Liver (tissue), 9 donors: ENCODE results near the gene POLL. TPM values are rescaled to one million over a fixed set of nuclear protein-coding genes. Genes with fewer than 3 reads are reported as not detected.

Experiments
- DNase-seq: peaks from one replicate; pipeline ENCODE4 v3.0.0-alpha.2; 2017; ENCODE audit warnings: low spot score
- H3K27ac ChIP-seq, 2 donors: one replicate each; pipeline ENCODE4 v1.7.0; 2013; ENCODE audit warnings: inconsistent platforms in 2 of 2, low read length in 2 of 2, control low read depth in 1 of 2, low read depth in 1 of 2, mild to moderate bottlenecking in 1 of 2
- H3K27me3 ChIP-seq, 4 donors: one replicate each; pipeline versions ENCODE4 v1.6.1 to v1.7.0; 2013; ENCODE audit warnings: low read length in 3 of 4, inconsistent platforms in 1 of 4, mild to moderate bottlenecking in 1 of 4, moderate library complexity in 1 of 4; ENCODE audit not compliant: control insufficient read depth in 4 of 4, insufficient read depth in 4 of 4
- H3K36me3 ChIP-seq, 4 donors: one replicate each; pipeline versions ENCODE4 v1.6.1 to v1.7.0; 2013; ENCODE audit warnings: low read length in 3 of 4, mild to moderate bottlenecking in 3 of 4, low read depth in 1 of 4, moderate library complexity in 1 of 4; ENCODE audit not compliant: control insufficient read depth in 4 of 4, insufficient read depth in 3 of 4
- H3K4me1 ChIP-seq, 4 donors: one replicate each; pipeline versions ENCODE4 v1.6.1 to v1.7.0; 2013; ENCODE audit warnings: low read length in 3 of 4, mild to moderate bottlenecking in 3 of 4, moderate library complexity in 1 of 4; ENCODE audit not compliant: control insufficient read depth in 4 of 4, insufficient read depth in 4 of 4
- H3K4me3 ChIP-seq, 3 donors: one replicate each; pipeline versions ENCODE4 v1.6.1 to v1.7.0; 2013; ENCODE audit warnings: low read length in 3 of 3, control low read depth in 1 of 3, low read depth in 1 of 3, mild to moderate bottlenecking in 1 of 3
- H3K9ac ChIP-seq, 2 donors: one replicate each; pipeline ENCODE4 v1.7.0; 2013; ENCODE audit warnings: low read length in 2 of 2, mild to moderate bottlenecking in 2 of 2, moderate library complexity in 2 of 2, control low read depth in 1 of 2, low read depth in 1 of 2
- H3K9me3 ChIP-seq, 4 donors: one replicate each; pipeline versions ENCODE4 v1.6.1 to v1.7.0; 2013; ENCODE audit warnings: low read length in 3 of 4; ENCODE audit not compliant: control insufficient read depth in 4 of 4
- ATF3 ChIP-seq: IDR thresholded peaks from 2 replicates; pipeline ENCODE4 v1.6.1; 2016; ENCODE audit warnings: antibody characterized with exemption
- EGR1 ChIP-seq, 2 donors: IDR thresholded peaks; 2 replicates each; pipeline ENCODE4 v1.6.1; 2016 to 2018; ENCODE audit warnings: antibody characterized with exemption in 2 of 2, low read depth in 2 of 2
- FOXA1 ChIP-seq: IDR thresholded peaks from 2 replicates; pipeline ENCODE4 v1.6.1; 2016; ENCODE audit warnings: antibody characterized with exemption
- FOXA2 ChIP-seq: IDR thresholded peaks from 2 replicates; pipeline ENCODE4 v1.6.1; 2016; ENCODE audit warnings: antibody characterized with exemption
- GABPA ChIP-seq, 2 donors: IDR thresholded peaks in 1 of 2; conservative IDR thresholded peaks in 1 of 2; 2 replicates each; pipeline ENCODE4 v1.6.1; 2016; ENCODE audit warnings: antibody characterized with exemption in 2 of 2, mild to moderate bottlenecking in 1 of 2, moderate library complexity in 1 of 2
- HNF4A ChIP-seq, 2 donors: conservative IDR thresholded peaks; 2 replicates each; pipeline ENCODE4 v1.6.1; 2016; ENCODE audit warnings: antibody characterized with exemption in 2 of 2, mild to moderate bottlenecking in 2 of 2
- HNF4G ChIP-seq: IDR thresholded peaks from 2 replicates; pipeline ENCODE4 v1.6.1; 2016; ENCODE audit warnings: antibody characterized with exemption
- JUND ChIP-seq, 2 donors: IDR thresholded peaks; 2 replicates each; pipeline ENCODE4 v1.6.1; 2016; ENCODE audit warnings: antibody characterized with exemption in 2 of 2
- MAX ChIP-seq: IDR thresholded peaks from 2 replicates; pipeline ENCODE4 v1.6.1; 2016; ENCODE audit warnings: antibody characterized with exemption
- NR2F2 ChIP-seq: IDR thresholded peaks from 2 replicates; pipeline ENCODE4 v1.6.1; 2016; ENCODE audit warnings: antibody characterized with exemption
- RAD21 ChIP-seq, 2 donors: IDR thresholded peaks; 2 replicates each; pipeline ENCODE4 v1.6.1; 2016; ENCODE audit warnings: antibody characterized with exemption in 2 of 2, mild to moderate bottlenecking in 2 of 2
- REST ChIP-seq: IDR thresholded peaks from 2 replicates; pipeline ENCODE4 v1.6.1; 2016; ENCODE audit warnings: antibody characterized with exemption, mild to moderate bottlenecking
- RXRA ChIP-seq, 2 donors: IDR thresholded peaks; 2 replicates each; pipeline ENCODE4 v1.6.1; 2017 to 2018; ENCODE audit warnings: antibody characterized with exemption in 2 of 2, mild to moderate bottlenecking in 1 of 2
- SP1 ChIP-seq: IDR thresholded peaks from 2 replicates; pipeline ENCODE4 v1.6.1; 2018; ENCODE audit warnings: antibody characterized with exemption, mild to moderate bottlenecking
- TAF1 ChIP-seq: conservative IDR thresholded peaks from 2 replicates; pipeline ENCODE4 v1.6.1; 2016; ENCODE audit warnings: antibody characterized with exemption, mild to moderate bottlenecking
- YY1 ChIP-seq: IDR thresholded peaks from 2 replicates; pipeline ENCODE4 v1.6.1; 2016; ENCODE audit warnings: antibody characterized with exemption, mild to moderate bottlenecking
- ZBTB33 ChIP-seq: IDR thresholded peaks from 2 replicates; pipeline ENCODE4 v1.6.1; 2016; ENCODE audit warnings: antibody characterized with exemption
- WGBS: extraction: QIAGEN DNeasy Blood & Tissue Kit; methylation state at CpG from one replicate; pipeline ENCODE4 v1.1.7; 2013; 5-methylcytosine and 5-hydroxymethylcytosine counted together
- polyA plus RNA-seq, 2 donors: library from polyadenylated mRNA; stranded (reverse) in 1 of 2; unstranded in 1 of 2; fragments of 200-250 nt in 1 of 2; fragments of >200 nt in 1 of 2; fragmentation: Nextera tagmentation in 1 of 2; extraction: Ambion mirVana in 1 of 2; gene quantifications; one replicate each; pipeline versions ENCODE4 v1.2.1 to v1.2.3, GENCODE V29; 2013 to 2015
- total RNA-seq, 2 donors: library from RNA; depleted of rRNA; stranded (reverse); fragments of >200 nt; gene quantifications; one replicate each; pipeline ENCODE4 v1.2.3, GENCODE V29; 2014
- donor health status: healthy.
- donor health status: healthy.
- donor health status: healthy.
- donor health status: healthy.
- donor health status: healthy.

The POLL gene
- total and polyA plus RNA-seq, 4 donors = 8.8 to 13.0 (median 10.3) TPM

- Histone ChIP-seq H3K27ac (no peak overlapping the region), H3K36me3 (peaks cover 0 to 40% (median 3%) of the 10 kb centered on the region in 4 donors), H3K9me3 (peaks cover 5 to 10% (median 8%) of the 10 kb centered on the region in 4 donors), H3K9ac (no peak overlapping the region), H3K4me3 (no peak overlapping the region), H3K27me3 (no peaks in the 10 kb centered on the region), H3K4me1 (no peaks in the 10 kb centered on the region)
- WGBS = 93% methylated on average over 7 of the region's 7 CpGs
- DNase-seq = no peak
- TF ChIP-seq GABPA (IDR thresholded peaks at IDR 0.05 in 1 of 2, conservative IDR thresholded peaks at IDR 0.05 in 1 of 2) (no peak), REST (no peak), FOXA1 (no peak), FOXA2 (no peak), RXRA (IDR thresholded peaks at IDR 0.05) (no peak), SP1 (no peak)
These were observed 11.7 kb downstream of the POLL start for GRCh38 chr10:101576211-101576863.

GRCh38 chr10:101575580-101576210 is 12.4 kb downstream of the POLL start:
- Histone ChIP-seq H3K27me3 (no peaks in the 10 kb centered on the region), H3K4me3 (no peak overlapping the region), H3K9ac (no peak overlapping the region), H3K27ac (no peak overlapping the region), H3K4me1 (peaks cover 0 to 3% (median under 1%) of the 10 kb centered on the region in 4 donors), H3K36me3 (peaks cover 0 to 35% (median 2%) of the 10 kb centered on the region in 4 donors), H3K9me3 (peaks cover 5 to 10% (median 8%) of the 10 kb centered on the region in 4 donors)
- WGBS = 95% methylated on average over 7 of the region's 7 CpGs
- TF ChIP-seq EGR1 (IDR thresholded peaks at IDR 0.05; ENCODE audit: low read depth in 2 of 2) (no peak), NR2F2 (no peak), ZBTB33 (no peak), HNF4G (no peak), FOXA2 (no peak), ATF3 (no peak), MAX (no peak), HNF4A (conservative IDR thresholded peaks at IDR 0.05) (no peak), FOXA1 (no peak), TAF1 (no peak), SP1 (no peak), RXRA (IDR thresholded peaks at IDR 0.05) (no peak), JUND (IDR thresholded peaks at IDR 0.05) (no peak), RAD21 (IDR thresholded peaks at IDR 0.05) (no peak), YY1 (no peak), GABPA (IDR thresholded peaks at IDR 0.05 in 1 of 2, conservative IDR thresholded peaks at IDR 0.05 in 1 of 2) (no peak), REST (no peak)
- DNase-seq = peak; percentile 69
